ENCODE data around the gene SRRM3. TPM values are rescaled to one million over a fixed set of nuclear protein-coding genes. Genes with fewer than 3 reads are reported as not detected.

The SRRM3 gene
- total and polyA plus RNA-seq, 9 of the 15 experiments (the other 6 are each of a cell fraction or from before 2014, with no cell fraction given) = 0.04 to 0.91 (median 0.46) TPM; not detected in 2

GRCh38 chr7:76302347-76303201 is 100.9 kb downstream of the SRRM3 start, which contains the start of gene HSPB1 (continued):
- TF ChIP-seq PTTG1 (tag; IDR thresholded peaks at IDR 0.05; ENCODE audit: low read depth) = no peak
- no peak; the same call in none of the 2 replicates for TF ChIP-seq ARID1B (IDR thresholded peaks at IDR 0.05)
- no peak for TF ChIP-seq PHTF2 (CRISPR knock-in tag; IDR thresholded peaks at IDR 0.05)
- TF ChIP-seq AFF4 (CRISPR knock-in tag; IDR thresholded peaks at IDR 0.05) = peak; percentile 54
- no peak for TF ChIP-seq ZNF146 (CRISPR knock-in tag; IDR thresholded peaks at IDR 0.05; ENCODE audit: unreplicated experiment)
- TF ChIP-seq TCF15 (CRISPR knock-in tag; IDR thresholded peaks at IDR 0.05) = no peak; the same call in 1 of the 2 replicates
- TF ChIP-seq ZNF75A (CRISPR knock-in tag; IDR thresholded peaks at IDR 0.05) = no peak; the same call in 1 of the 2 replicates
- TF ChIP-seq TRIM25 (IDR thresholded peaks at IDR 0.05; ENCODE audit: borderline replicate concordance) = no peak
- peak; percentile 81; the same call in 1 of the 2 replicates for TF ChIP-seq TFAP4 (CRISPR knock-in tag; IDR thresholded peaks at IDR 0.05; ENCODE audit: borderline replicate concordance)
- no peak for TF ChIP-seq PATZ1 (CRISPR knock-in tag; IDR thresholded peaks at IDR 0.05; ENCODE audit: borderline replicate concordance)
- no peak for TF ChIP-seq TRIM28 (IDR thresholded peaks at IDR 0.05)
- no peak for TF ChIP-seq THRB (CRISPR knock-in tag; conservative IDR thresholded peaks at IDR 0.05)
- no peak for TF ChIP-seq RAD51 (IDR thresholded peaks at IDR 0.05; ENCODE audit: borderline replicate concordance, low read depth)

Measured in K562 (cell line).